SK-N-SH treated with all-trans-retinoic acid at 6 μM for 48 hours (cell line): ENCODE measurements around the gene SORL1.

Experiments used
- ATAC-seq: fragments of 200-7000 bp; cut with Tn5 transposase; 3 replicates; pipeline ENCODE4 v1.9.1; 2020; ENCODE audit warnings: mild to moderate bottlenecking, moderate library complexity
- ARNTL ChIP-seq: fragments of 450-650 bp; formaldehyde crosslinking; IDR thresholded peaks from 2 replicates; pipeline ENCODE4 v1.5.0; 2020; ENCODE audit warnings: low read depth, mild to moderate bottlenecking, moderate library complexity, borderline replicate concordance
- BACH2 ChIP-seq: fragments of 250-450 bp; sonication (Bioruptor Pico); IDR thresholded peaks from 2 replicates; pipeline ENCODE4 v1.9.0; 2021; ENCODE audit warnings: mild to moderate bottlenecking, borderline replicate concordance
- CREB5 ChIP-seq: fragments of 250-450 bp; sonication (Bioruptor Pico); IDR thresholded peaks from 2 replicates; pipeline ENCODE4 v1.5.1; 2020; ENCODE audit warnings: low read depth, mild to moderate bottlenecking, moderate library complexity
- CSDC2 ChIP-seq: fragments of 250-450 bp; sonication (Bioruptor Pico); IDR thresholded peaks from 2 replicates; pipeline ENCODE4 v1.5.0; 2020; ENCODE audit warnings: mild to moderate bottlenecking, moderate library complexity
- CSRNP3 ChIP-seq: fragments of 250-450 bp; sonication (Bioruptor Pico); IDR thresholded peaks from 2 replicates; pipeline ENCODE4 v1.5.1; 2021; ENCODE audit warnings: mild to moderate bottlenecking, moderate library complexity
- ESRRG ChIP-seq: fragments of 250-450 bp; sonication (Bioruptor Pico); IDR thresholded peaks from 2 replicates; pipeline ENCODE4 v1.6.1; 2021; ENCODE audit warnings: mild to moderate bottlenecking
- GLIS3 ChIP-seq: fragments of 250-450 bp; sonication (Bioruptor Pico); IDR thresholded peaks from 2 replicates; pipeline ENCODE4 v1.5.0; 2020; ENCODE audit warnings: mild to moderate bottlenecking, moderate library complexity
- ISL1 ChIP-seq: fragments of 250-450 bp; sonication (Bioruptor Pico); IDR thresholded peaks from 2 replicates; pipeline ENCODE4 v2.1.2; 2022; ENCODE audit warnings: mild to moderate bottlenecking, moderate library complexity
- OSR1 ChIP-seq: fragments of 250-450 bp; sonication (Bioruptor Pico); IDR thresholded peaks from 2 replicates; pipeline ENCODE4 v1.8.0; 2022; ENCODE audit warnings: moderate library complexity, mild to moderate bottlenecking, inconsistent platforms
- PATZ1 ChIP-seq: fragments of 250-450 bp; sonication (Bioruptor Pico); IDR thresholded peaks from 2 replicates; pipeline ENCODE4 v1.8.0; 2020; ENCODE audit warnings: mild to moderate bottlenecking, moderate library complexity, borderline replicate concordance
- POU6F1 ChIP-seq: fragments of 250-450 bp; sonication (Bioruptor Pico); IDR thresholded peaks from 2 replicates; pipeline ENCODE4 v1.8.0; 2021; ENCODE audit warnings: low read depth, mild to moderate bottlenecking, moderate library complexity, borderline replicate concordance
- PPARA ChIP-seq: fragments of 250-450 bp; sonication (Bioruptor Pico); IDR thresholded peaks from 2 replicates; pipeline ENCODE4 v1.5.0; 2020; ENCODE audit warnings: mild to moderate bottlenecking, borderline replicate concordance
- RARB ChIP-seq: fragments of 250-450 bp; sonication (Bioruptor Pico); IDR thresholded peaks from 2 replicates; pipeline ENCODE4 v1.8.0; 2021; ENCODE audit warnings: mild to moderate bottlenecking, moderate library complexity
- SNAI2 ChIP-seq: fragments of 250-450 bp; sonication (Bioruptor Pico); IDR thresholded peaks from 2 replicates; pipeline ENCODE4 v1.5.0; 2020; ENCODE audit warnings: mild to moderate bottlenecking, moderate library complexity
- TCF4 ChIP-seq: fragments of 250-450 bp; sonication (Bioruptor Pico); IDR thresholded peaks from 2 replicates; pipeline ENCODE4 v1.8.0; 2021; ENCODE audit warnings: mild to moderate bottlenecking, moderate library complexity, borderline replicate concordance
- TSHZ2 ChIP-seq: fragments of 250-450 bp; sonication (Bioruptor Pico); IDR thresholded peaks from 2 replicates; pipeline ENCODE4 v1.5.0; 2020; ENCODE audit warnings: mild to moderate bottlenecking, moderate library complexity
- ZC3H10 ChIP-seq: fragments of 250-450 bp; sonication (Bioruptor Pico); IDR thresholded peaks from 2 replicates; pipeline ENCODE4 v1.5.1; 2021; ENCODE audit warnings: mild to moderate bottlenecking, moderate library complexity
- ZFP3 ChIP-seq: fragments of 250-450 bp; sonication (Bioruptor Pico); IDR thresholded peaks from 2 replicates; pipeline ENCODE4 v1.5.0; 2020; ENCODE audit warnings: mild to moderate bottlenecking, moderate library complexity
- ZFP30 ChIP-seq: fragments of 450-650 bp; formaldehyde crosslinking; IDR thresholded peaks from 2 replicates; pipeline ENCODE4 v1.5.0; 2022; ENCODE audit warnings: mild to moderate bottlenecking, moderate library complexity
- ZNF565 ChIP-seq: fragments of 450-650 bp; formaldehyde crosslinking; conservative IDR thresholded peaks from 2 replicates; pipeline ENCODE4 v1.5.0; 2020; ENCODE audit warnings: low read depth, mild to moderate bottlenecking, moderate library complexity
- ZNF70 ChIP-seq: fragments of 450-650 bp; formaldehyde crosslinking; IDR thresholded peaks from 2 replicates; pipeline ENCODE4 v1.5.0; 2020; ENCODE audit warnings: mild to moderate bottlenecking, moderate library complexity
- ZNF8 ChIP-seq: fragments of 450-650 bp; formaldehyde crosslinking; IDR thresholded peaks from 2 replicates; pipeline ENCODE4 v1.5.0; 2020; ENCODE audit warnings: mild to moderate bottlenecking, moderate library complexity

The SORL1 gene

GRCh38 chr11:121626980-121627379 is 174.9 kb downstream of the SORL1 start:
- no peak for ATAC-seq
- TF ChIP-seq ZNF8 (CRISPR knock-in tag), result no peak
- no peak for TF ChIP-seq ESRRG (CRISPR knock-in tag)
- no peak for TF ChIP-seq ZNF70 (CRISPR knock-in tag)
- no peak for TF ChIP-seq TCF4 (CRISPR knock-in tag)
- no peak for TF ChIP-seq ZNF565 (CRISPR knock-in tag)
- no peak for TF ChIP-seq BACH2 (CRISPR knock-in tag)
- no peak for TF ChIP-seq GLIS3 (CRISPR knock-in tag)
- no peak for TF ChIP-seq ZFP3 (CRISPR knock-in tag)
- TF ChIP-seq ZC3H10 (CRISPR knock-in tag), result no peak
- TF ChIP-seq PATZ1 (CRISPR knock-in tag), result no peak
- TF ChIP-seq RARB (CRISPR knock-in tag), result no peak
- no peak for TF ChIP-seq CSRNP3 (CRISPR knock-in tag)
- no peak for TF ChIP-seq ISL1
- TF ChIP-seq ARNTL (CRISPR knock-in tag), result no peak
- no peak for TF ChIP-seq CSDC2 (CRISPR knock-in tag)
- no peak for TF ChIP-seq OSR1 (CRISPR knock-in tag)
- TF ChIP-seq, all 23 proteins: peak for 0

GRCh38 chr11:121630041-121630440 is 177.9 kb downstream of the SORL1 start:
- TF ChIP-seq SNAI2 (no peak), CREB5 (no peak), GLIS3 (CRISPR knock-in tag) (no peak), CSDC2 (CRISPR knock-in tag) (no peak), ZFP3 (CRISPR knock-in tag) (no peak), PATZ1 (CRISPR knock-in tag) (no peak), ZNF8 (CRISPR knock-in tag) (no peak), ARNTL (CRISPR knock-in tag) (no peak), ZFP30 (CRISPR knock-in tag) (no peak), ZC3H10 (CRISPR knock-in tag) (no peak), RARB (CRISPR knock-in tag) (no peak), ESRRG (CRISPR knock-in tag) (no peak), TCF4 (CRISPR knock-in tag) (no peak), ZNF565 (CRISPR knock-in tag) (no peak), TSHZ2 (CRISPR knock-in tag) (no peak), PPARA (no peak), POU6F1 (no peak), CSRNP3 (CRISPR knock-in tag) (no peak), OSR1 (CRISPR knock-in tag) (no peak), ISL1 (no peak)
- peak; percentile 83 for ATAC-seq
